Neural cell (in vitro differentiated cells): ENCODE measurements around the gene ABCG5. TPM values are rescaled to one million over a fixed set of nuclear protein-coding genes. Genes with fewer than 3 reads are reported as not detected.

Source experiments
- H2AFZ ChIP-seq: fragments of 200-600, 300-800 bp; sonication (generic), shearing (Covaris generic); 2 replicates; pipeline ENCODE4 v1.6.0; 2014; ENCODE audit warnings: low read depth, mild to moderate bottlenecking, antibody characterized with exemption, low read length, moderate library complexity
- H3F3A ChIP-seq: fragments of 200-600 bp; shearing (Covaris generic); 2 replicates; pipeline ENCODE4 v1.6.1; 2016; ENCODE audit warnings: mild to moderate bottlenecking, moderate library complexity, mixed read lengths, antibody characterized with exemption, low read length; ENCODE audit not compliant: insufficient read depth, poor library complexity, severe bottlenecking
- H3K27ac ChIP-seq: fragments of 200-600, 300-800 bp; sonication (generic), shearing (Covaris generic); 2 replicates; pipeline ENCODE4 v1.5.1; 2014; ENCODE audit warnings: mild to moderate bottlenecking, low read length, moderate library complexity
- H3K27me3 ChIP-seq: fragments of 300-800, 200-600 bp; sonication (generic), shearing (Covaris generic); 2 replicates; pipeline ENCODE4 v1.6.0; 2014; ENCODE audit warnings: mild to moderate bottlenecking, low read depth, low read length, moderate library complexity; ENCODE audit not compliant: insufficient read depth
- H3K36me3 ChIP-seq: fragments of 300-800, 200-600 bp; sonication (generic), shearing (Covaris generic); 2 replicates; pipeline ENCODE4 v1.5.1; 2014; ENCODE audit warnings: mild to moderate bottlenecking, antibody characterized with exemption, low read length, moderate library complexity; ENCODE audit not compliant: insufficient read depth
- H3K4me2 ChIP-seq: fragments of 300-800, 200-600 bp; sonication (generic), shearing (Covaris generic); 2 replicates; pipeline ENCODE4 v1.6.0; 2014; ENCODE audit warnings: mild to moderate bottlenecking, low read length
- H3K4me3 ChIP-seq: fragments of 300-800, 200-600 bp; sonication (generic), shearing (Covaris generic); 2 replicates; pipeline ENCODE4 v1.5.1; 2014; ENCODE audit warnings: mild to moderate bottlenecking, low read length, moderate library complexity
- H3K79me2 ChIP-seq: fragments of 200-600 bp; shearing (Covaris generic); replicated peaks from 2 replicates; pipeline ENCODE4 v1.6.0; 2014; ENCODE audit warnings: mild to moderate bottlenecking, low read length, moderate library complexity; ENCODE audit not compliant: insufficient read depth
- H3K9ac ChIP-seq: fragments of 300-800, 200-600 bp; sonication (generic), shearing (Covaris generic); 2 replicates; pipeline ENCODE4 v1.6.1; 2016; ENCODE audit warnings: mild to moderate bottlenecking, low read length, mixed read lengths
- H3K9me2 ChIP-seq: fragments of 200-600 bp; shearing (Covaris generic); 2 replicates; pipeline ENCODE4 v1.6.1; 2016; ENCODE audit warnings: mild to moderate bottlenecking, low read length, mixed read lengths; ENCODE audit not compliant: insufficient read depth
- H3K9me3 ChIP-seq: fragments of 200-600, 300-800 bp; sonication (generic), shearing (Covaris generic); 2 replicates; pipeline ENCODE4 v1.6.1; 2016; ENCODE audit warnings: mild to moderate bottlenecking, mixed run types, low read length, moderate library complexity, mixed read lengths
- H4K20me1 ChIP-seq: fragments of 200-600 bp; shearing (Covaris generic); 2 replicates; pipeline ENCODE4 v1.6.1; 2016; ENCODE audit warnings: mild to moderate bottlenecking, mixed run types; ENCODE audit not compliant: insufficient read depth
- EP300 ChIP-seq: fragments of 450-650 bp; conservative IDR thresholded peaks from 2 replicates; pipeline ENCODE4 v1.6.1; 2014; ENCODE audit warnings: antibody characterized with exemption, mild to moderate bottlenecking, moderate library complexity; ENCODE audit not compliant: poor library complexity, severe bottlenecking
- EZH2 ChIP-seq: fragments of 200-600, 300-800 bp; shearing (Covaris generic), sonication (generic); IDR thresholded peaks from 2 replicates; pipeline ENCODE4 v1.6.1; 2014; ENCODE audit warnings: antibody characterized with exemption, low read length, borderline replicate concordance, mild to moderate bottlenecking; ENCODE audit not compliant: insufficient read depth, poor library complexity, severe bottlenecking
- MXI1 ChIP-seq: fragments of 450-650 bp; conservative IDR thresholded peaks from 2 replicates; pipeline ENCODE4 v1.6.1; 2014; ENCODE audit warnings: antibody characterized with exemption, mild to moderate bottlenecking; ENCODE audit not compliant: poor library complexity, severe bottlenecking
- POLR2AphosphoS5 ChIP-seq: IDR thresholded peaks from 2 replicates; pipeline ENCODE4 v1.6.1; 2012
- RAD21 ChIP-seq: fragments of 450-650 bp; conservative IDR thresholded peaks from 2 replicates; pipeline ENCODE4 v1.6.1; 2014; ENCODE audit warnings: antibody characterized with exemption, mild to moderate bottlenecking, moderate library complexity
- SMC3 ChIP-seq: fragments of 450-650 bp; conservative IDR thresholded peaks from 2 replicates; pipeline ENCODE4 v1.6.1; 2014; ENCODE audit warnings: antibody characterized with exemption, mild to moderate bottlenecking, moderate library complexity; ENCODE audit not compliant: poor library complexity
- TAF1 ChIP-seq: IDR thresholded peaks from 2 replicates; pipeline ENCODE4 v1.6.1; 2012; ENCODE audit warnings: low read depth
- polyA plus RNA-seq: library from polyadenylated mRNA; depleted of rRNA; stranded (reverse); fragments of >200 nt; gene quantifications from 2 replicates; pipeline ENCODE4 v1.2.3, GENCODE V29; 2014
- TF ChIP-seq, protein P1 (sequence below): fragments of 450-650 bp; IDR thresholded peaks from 2 replicates; pipeline ENCODE4 v1.5.1; 2014; ENCODE audit warnings: antibody characterized with exemption, mild to moderate bottlenecking, moderate library complexity; ENCODE audit not compliant: poor library complexity, severe bottlenecking
- TF ChIP-seq, protein P2 (sequence below): IDR thresholded peaks from 2 replicates; pipeline ENCODE4 v1.6.1; 2012; ENCODE audit warnings: borderline replicate concordance

Gene ABCG5
- polyA plus RNA-seq, 1 donor from 2014 or later, result not detected

GRCh38 chr2:43824512-43824911 lies 14.1 kb downstream of the ABCG5 start:
- H3K9me3 ChIP-seq, result no peaks in the 10 kb centered on the region
- H4K20me1 ChIP-seq, result no peaks in the 10 kb centered on the region
- no peak overlapping the region for H3K4me2 ChIP-seq
- no peaks in the 10 kb centered on the region for H3K36me3 ChIP-seq
- H3K9ac ChIP-seq, result no peak overlapping the region
- H3K79me2 ChIP-seq, result no peaks in the 10 kb centered on the region
- no peak overlapping the region for H3K27ac ChIP-seq
- H3K4me3 ChIP-seq, result no peak overlapping the region
- H3F3A ChIP-seq, result no peaks in the 10 kb centered on the region
- no peaks in the 10 kb centered on the region for H3K9me2 ChIP-seq
- TF ChIP-seq, protein P1, sequence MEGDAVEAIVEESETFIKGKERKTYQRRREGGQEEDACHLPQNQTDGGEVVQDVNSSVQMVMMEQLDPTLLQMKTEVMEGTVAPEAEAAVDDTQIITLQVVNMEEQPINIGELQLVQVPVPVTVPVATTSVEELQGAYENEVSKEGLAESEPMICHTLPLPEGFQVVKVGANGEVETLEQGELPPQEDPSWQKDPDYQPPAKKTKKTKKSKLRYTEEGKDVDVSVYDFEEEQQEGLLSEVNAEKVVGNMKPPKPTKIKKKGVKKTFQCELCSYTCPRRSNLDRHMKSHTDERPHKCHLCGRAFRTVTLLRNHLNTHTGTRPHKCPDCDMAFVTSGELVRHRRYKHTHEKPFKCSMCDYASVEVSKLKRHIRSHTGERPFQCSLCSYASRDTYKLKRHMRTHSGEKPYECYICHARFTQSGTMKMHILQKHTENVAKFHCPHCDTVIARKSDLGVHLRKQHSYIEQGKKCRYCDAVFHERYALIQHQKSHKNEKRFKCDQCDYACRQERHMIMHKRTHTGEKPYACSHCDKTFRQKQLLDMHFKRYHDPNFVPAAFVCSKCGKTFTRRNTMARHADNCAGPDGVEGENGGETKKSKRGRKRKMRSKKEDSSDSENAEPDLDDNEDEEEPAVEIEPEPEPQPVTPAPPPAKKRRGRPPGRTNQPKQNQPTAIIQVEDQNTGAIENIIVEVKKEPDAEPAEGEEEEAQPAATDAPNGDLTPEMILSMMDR, result no peak
- no peak for TF ChIP-seq SMC3
- no peak for TF ChIP-seq TAF1
- no peak for TF ChIP-seq EZH2
- TF ChIP-seq POLR2AphosphoS5, result no peak
- TF ChIP-seq, protein P2, sequence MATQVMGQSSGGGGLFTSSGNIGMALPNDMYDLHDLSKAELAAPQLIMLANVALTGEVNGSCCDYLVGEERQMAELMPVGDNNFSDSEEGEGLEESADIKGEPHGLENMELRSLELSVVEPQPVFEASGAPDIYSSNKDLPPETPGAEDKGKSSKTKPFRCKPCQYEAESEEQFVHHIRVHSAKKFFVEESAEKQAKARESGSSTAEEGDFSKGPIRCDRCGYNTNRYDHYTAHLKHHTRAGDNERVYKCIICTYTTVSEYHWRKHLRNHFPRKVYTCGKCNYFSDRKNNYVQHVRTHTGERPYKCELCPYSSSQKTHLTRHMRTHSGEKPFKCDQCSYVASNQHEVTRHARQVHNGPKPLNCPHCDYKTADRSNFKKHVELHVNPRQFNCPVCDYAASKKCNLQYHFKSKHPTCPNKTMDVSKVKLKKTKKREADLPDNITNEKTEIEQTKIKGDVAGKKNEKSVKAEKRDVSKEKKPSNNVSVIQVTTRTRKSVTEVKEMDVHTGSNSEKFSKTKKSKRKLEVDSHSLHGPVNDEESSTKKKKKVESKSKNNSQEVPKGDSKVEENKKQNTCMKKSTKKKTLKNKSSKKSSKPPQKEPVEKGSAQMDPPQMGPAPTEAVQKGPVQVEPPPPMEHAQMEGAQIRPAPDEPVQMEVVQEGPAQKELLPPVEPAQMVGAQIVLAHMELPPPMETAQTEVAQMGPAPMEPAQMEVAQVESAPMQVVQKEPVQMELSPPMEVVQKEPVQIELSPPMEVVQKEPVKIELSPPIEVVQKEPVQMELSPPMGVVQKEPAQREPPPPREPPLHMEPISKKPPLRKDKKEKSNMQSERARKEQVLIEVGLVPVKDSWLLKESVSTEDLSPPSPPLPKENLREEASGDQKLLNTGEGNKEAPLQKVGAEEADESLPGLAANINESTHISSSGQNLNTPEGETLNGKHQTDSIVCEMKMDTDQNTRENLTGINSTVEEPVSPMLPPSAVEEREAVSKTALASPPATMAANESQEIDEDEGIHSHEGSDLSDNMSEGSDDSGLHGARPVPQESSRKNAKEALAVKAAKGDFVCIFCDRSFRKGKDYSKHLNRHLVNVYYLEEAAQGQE, result no peak
- TF ChIP-seq RAD21, result no peak
- no peak for TF ChIP-seq MXI1
- TF ChIP-seq EP300, result no peak
- no peaks in the 10 kb centered on the region for H3K27me3 ChIP-seq
- H2AFZ ChIP-seq, result no peak overlapping the region

DNA sequence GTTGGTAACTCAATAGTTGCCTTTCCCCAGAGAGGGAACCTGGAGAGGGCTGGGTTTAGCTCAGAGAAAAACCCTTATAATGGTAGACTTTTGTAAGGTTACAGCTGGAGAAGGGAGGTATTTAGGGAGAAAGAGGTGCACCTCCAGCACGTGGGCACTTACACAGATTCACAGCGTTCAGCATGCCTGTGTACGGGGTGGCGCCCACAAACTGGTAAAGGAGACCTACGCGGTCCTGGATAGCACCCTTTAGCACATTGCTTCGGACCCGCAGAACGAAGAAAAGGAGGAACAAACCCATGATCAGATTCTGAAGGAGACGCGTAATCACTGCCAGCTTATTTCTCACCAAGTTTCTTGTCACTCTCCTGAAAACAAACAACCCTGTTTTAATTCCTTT lies 14.9 kb downstream of the ABCG5 start:
- H4K20me1 ChIP-seq, result no peaks in the 10 kb centered on the region
- no peak overlapping the region for H3K4me3 ChIP-seq
- no peak overlapping the region for H2AFZ ChIP-seq

More for the DNA sequence above, 14.9 kb downstream of the ABCG5 start:
- Histone ChIP-seq H3K9ac (no peak overlapping the region), H3K27ac (no peak overlapping the region), H3K79me2 (no peaks in the 10 kb centered on the region), H3K36me3 (no peaks in the 10 kb centered on the region), H3K9me2 (no peaks in the 10 kb centered on the region), H3K9me3 (no peaks in the 10 kb centered on the region), H3K27me3 (no peaks in the 10 kb centered on the region), H3F3A (no peaks in the 10 kb centered on the region), H3K4me2 (no peak overlapping the region)
- no peak for TF ChIP-seq TAF1
- TF ChIP-seq, protein P1, result no peak
